ENCODE results near the gene BDP1. TPM values are rescaled to one million over a fixed set of nuclear protein-coding genes. Genes with fewer than 3 reads are reported as not detected.

BDP1 gene
- polyA plus RNA-seq, 1 of the 3 experiments (the other 2 are of a cell fraction), result 4.4 TPM

DNA sequence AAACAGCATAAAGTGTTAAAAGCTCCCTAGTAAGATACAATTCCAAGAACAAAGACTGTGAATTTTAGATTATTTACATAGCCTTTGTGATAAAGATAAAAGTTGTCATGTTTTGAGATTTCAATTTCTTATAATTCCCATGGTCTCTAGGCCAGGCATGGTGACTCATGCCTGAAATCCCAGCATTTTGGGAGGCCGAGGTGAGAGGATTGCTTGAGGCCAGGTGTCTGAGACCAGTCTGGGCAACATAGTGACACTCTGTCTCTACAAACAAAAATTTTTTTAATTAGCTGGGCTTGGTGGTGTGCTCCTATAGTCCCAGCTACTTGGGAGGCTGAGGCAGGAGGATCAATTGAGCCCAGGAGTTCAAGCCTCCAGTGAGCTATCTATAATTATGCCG lies 48.1 kb downstream of the BDP1 start:
- H3K4me2 ChIP-seq, result no peak overlapping the region
- TF ChIP-seq TEAD4 (IDR thresholded peaks at IDR 0.05; ENCODE audit: borderline replicate concordance, insufficient read depth), result no peak
- TF ChIP-seq, protein P1, sequence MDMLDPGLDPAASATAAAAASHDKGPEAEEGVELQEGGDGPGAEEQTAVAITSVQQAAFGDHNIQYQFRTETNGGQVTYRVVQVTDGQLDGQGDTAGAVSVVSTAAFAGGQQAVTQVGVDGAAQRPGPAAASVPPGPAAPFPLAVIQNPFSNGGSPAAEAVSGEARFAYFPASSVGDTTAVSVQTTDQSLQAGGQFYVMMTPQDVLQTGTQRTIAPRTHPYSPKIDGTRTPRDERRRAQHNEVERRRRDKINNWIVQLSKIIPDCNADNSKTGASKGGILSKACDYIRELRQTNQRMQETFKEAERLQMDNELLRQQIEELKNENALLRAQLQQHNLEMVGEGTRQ (IDR thresholded peaks at IDR 0.05; ENCODE audit: borderline replicate concordance, low read depth, low read length), result no peak
- TF ChIP-seq, protein P2, sequence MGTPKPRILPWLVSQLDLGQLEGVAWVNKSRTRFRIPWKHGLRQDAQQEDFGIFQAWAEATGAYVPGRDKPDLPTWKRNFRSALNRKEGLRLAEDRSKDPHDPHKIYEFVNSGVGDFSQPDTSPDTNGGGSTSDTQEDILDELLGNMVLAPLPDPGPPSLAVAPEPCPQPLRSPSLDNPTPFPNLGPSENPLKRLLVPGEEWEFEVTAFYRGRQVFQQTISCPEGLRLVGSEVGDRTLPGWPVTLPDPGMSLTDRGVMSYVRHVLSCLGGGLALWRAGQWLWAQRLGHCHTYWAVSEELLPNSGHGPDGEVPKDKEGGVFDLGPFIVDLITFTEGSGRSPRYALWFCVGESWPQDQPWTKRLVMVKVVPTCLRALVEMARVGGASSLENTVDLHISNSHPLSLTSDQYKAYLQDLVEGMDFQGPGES (IDR thresholded peaks at IDR 0.05; ENCODE audit: low read depth, low read length), result no peak
- no peak overlapping the region for H2AFZ ChIP-seq (ENCODE audit: low read depth)
- H3K36me3 ChIP-seq (replicated peaks in 1 of 2; ENCODE audit: control insufficient read depth in 1 of 2, insufficient read depth in 2 of 2, low read length in 1 of 2), result peaks cover 39 to 96% of the 10 kb centered on the region in 2 experiments
- no peak overlapping the region for H3K27ac ChIP-seq (ENCODE audit: low read depth in 2 of 2, low read length in 1 of 2)
- no peaks in the 10 kb centered on the region for H3K79me2 ChIP-seq (ENCODE audit: insufficient read depth)
- no peaks in the 10 kb centered on the region for H3K9me3 ChIP-seq
- ChIA-PET CTCF (interaction anchor here (1.6 to 1.7 kb wide), 2 partner anchors 28 to 254 kb away, joined by 4 to 5 read pairs; no protein-coding TSS in a partner anchor), POLR2A (no interaction called here)
- no peaks in the 10 kb centered on the region for H3K27me3 ChIP-seq (ENCODE audit: insufficient read depth)
- H3K4me1 ChIP-seq (ENCODE audit: control insufficient read depth in 1 of 2, insufficient read depth in 2 of 2, low read depth in 1 of 2, low read length in 1 of 2), result no peaks in the 10 kb centered on the region
- no peaks in the 10 kb centered on the region for H3K9me2 ChIP-seq
- H4K20me1 ChIP-seq (ENCODE audit: insufficient read depth), result no peaks in the 10 kb centered on the region
- no peak for DNase-seq
- WGBS (ENCODE audit: low lambda C conversion rate), result 93% methylated on average over 2 of the region's 2 CpGs
- H3K9ac ChIP-seq, result no peak overlapping the region
- H3K4me3 ChIP-seq (ENCODE audit: low read depth in 2 of 2, low read length in 1 of 2), result no peak overlapping the region
- no peaks in the 10 kb centered on the region for H3F3A ChIP-seq (replicated peaks; ENCODE audit: insufficient read depth)

DNA sequence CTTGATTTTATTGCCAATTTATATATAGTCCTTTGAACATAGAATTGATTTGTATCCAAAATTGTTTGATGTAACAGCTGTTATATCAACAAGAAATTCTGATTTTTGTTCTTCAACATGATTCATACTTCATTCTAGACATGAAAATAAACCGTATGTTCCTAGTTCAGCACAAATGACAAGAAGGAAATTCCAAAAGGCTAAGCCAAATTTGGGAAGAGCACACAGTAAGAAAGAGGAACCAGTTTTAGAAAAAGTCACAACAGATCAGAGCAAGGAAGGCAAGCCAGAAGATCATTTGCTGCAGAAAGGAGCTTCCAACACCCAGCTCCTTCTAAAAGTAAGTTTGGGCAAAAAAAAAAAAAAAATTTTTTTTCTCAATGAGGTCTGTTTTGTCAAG lies 66.7 kb downstream of the BDP1 start:
- Histone ChIP-seq H3K9ac (no peak overlapping the region), H3K4me1 (ENCODE audit: control insufficient read depth in 1 of 2, insufficient read depth in 2 of 2, low read depth in 1 of 2, low read length in 1 of 2) (no peaks in the 10 kb centered on the region), H4K20me1 (ENCODE audit: insufficient read depth) (no peaks in the 10 kb centered on the region), H3K4me3 (ENCODE audit: low read depth in 2 of 2, low read length in 1 of 2) (no peak overlapping the region), H3K27ac (ENCODE audit: low read depth in 2 of 2, low read length in 1 of 2) (no peak overlapping the region), H3K36me3 (replicated peaks in 1 of 2; ENCODE audit: control insufficient read depth in 1 of 2, insufficient read depth in 2 of 2, low read length in 1 of 2) (peaks cover 49 to 68% of the 10 kb centered on the region in 2 experiments), H3K79me2 (ENCODE audit: insufficient read depth) (peaks cover 3% of the 10 kb centered on the region; the same call in 1 of the 2 replicates), H3K4me2 (no peak overlapping the region), H3K27me3 (ENCODE audit: insufficient read depth) (no peaks in the 10 kb centered on the region), H2AFZ (ENCODE audit: low read depth) (no peak overlapping the region), H3K9me2 (no peaks in the 10 kb centered on the region), H3F3A (replicated peaks; ENCODE audit: insufficient read depth) (peaks cover 6% of the 10 kb centered on the region), H3K9me3 (no peaks in the 10 kb centered on the region)
- CTCF ChIA-PET, result interaction anchor here (0.8 kb wide), 1 partner anchor 47 kb away, joined by 4 read pairs; no protein-coding TSS in a partner anchor
- POLR2A ChIA-PET, result no interaction called here
- DNase-seq, result no peak
- 91% methylated on average over 1 of the region's 1 CpG for WGBS (ENCODE audit: low lambda C conversion rate)
- no peak for TF ChIP-seq RXRA (IDR thresholded peaks at IDR 0.05; ENCODE audit: borderline replicate concordance, low read depth)
- TF ChIP-seq, protein P3, sequence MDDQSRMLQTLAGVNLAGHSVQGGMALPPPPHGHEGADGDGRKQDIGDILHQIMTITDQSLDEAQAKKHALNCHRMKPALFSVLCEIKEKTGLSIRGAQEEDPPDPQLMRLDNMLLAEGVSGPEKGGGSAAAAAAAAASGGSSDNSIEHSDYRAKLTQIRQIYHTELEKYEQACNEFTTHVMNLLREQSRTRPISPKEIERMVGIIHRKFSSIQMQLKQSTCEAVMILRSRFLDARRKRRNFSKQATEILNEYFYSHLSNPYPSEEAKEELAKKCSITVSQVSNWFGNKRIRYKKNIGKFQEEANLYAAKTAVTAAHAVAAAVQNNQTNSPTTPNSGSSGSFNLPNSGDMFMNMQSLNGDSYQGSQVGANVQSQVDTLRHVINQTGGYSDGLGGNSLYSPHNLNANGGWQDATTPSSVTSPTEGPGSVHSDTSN (IDR thresholded peaks at IDR 0.05), result no peak
- TF ChIP-seq, protein P4, sequence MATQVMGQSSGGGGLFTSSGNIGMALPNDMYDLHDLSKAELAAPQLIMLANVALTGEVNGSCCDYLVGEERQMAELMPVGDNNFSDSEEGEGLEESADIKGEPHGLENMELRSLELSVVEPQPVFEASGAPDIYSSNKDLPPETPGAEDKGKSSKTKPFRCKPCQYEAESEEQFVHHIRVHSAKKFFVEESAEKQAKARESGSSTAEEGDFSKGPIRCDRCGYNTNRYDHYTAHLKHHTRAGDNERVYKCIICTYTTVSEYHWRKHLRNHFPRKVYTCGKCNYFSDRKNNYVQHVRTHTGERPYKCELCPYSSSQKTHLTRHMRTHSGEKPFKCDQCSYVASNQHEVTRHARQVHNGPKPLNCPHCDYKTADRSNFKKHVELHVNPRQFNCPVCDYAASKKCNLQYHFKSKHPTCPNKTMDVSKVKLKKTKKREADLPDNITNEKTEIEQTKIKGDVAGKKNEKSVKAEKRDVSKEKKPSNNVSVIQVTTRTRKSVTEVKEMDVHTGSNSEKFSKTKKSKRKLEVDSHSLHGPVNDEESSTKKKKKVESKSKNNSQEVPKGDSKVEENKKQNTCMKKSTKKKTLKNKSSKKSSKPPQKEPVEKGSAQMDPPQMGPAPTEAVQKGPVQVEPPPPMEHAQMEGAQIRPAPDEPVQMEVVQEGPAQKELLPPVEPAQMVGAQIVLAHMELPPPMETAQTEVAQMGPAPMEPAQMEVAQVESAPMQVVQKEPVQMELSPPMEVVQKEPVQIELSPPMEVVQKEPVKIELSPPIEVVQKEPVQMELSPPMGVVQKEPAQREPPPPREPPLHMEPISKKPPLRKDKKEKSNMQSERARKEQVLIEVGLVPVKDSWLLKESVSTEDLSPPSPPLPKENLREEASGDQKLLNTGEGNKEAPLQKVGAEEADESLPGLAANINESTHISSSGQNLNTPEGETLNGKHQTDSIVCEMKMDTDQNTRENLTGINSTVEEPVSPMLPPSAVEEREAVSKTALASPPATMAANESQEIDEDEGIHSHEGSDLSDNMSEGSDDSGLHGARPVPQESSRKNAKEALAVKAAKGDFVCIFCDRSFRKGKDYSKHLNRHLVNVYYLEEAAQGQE (IDR thresholded peaks at IDR 0.05; ENCODE audit: low read depth, low read length), result no peak
- TF ChIP-seq FOSL2 (IDR thresholded peaks at IDR 0.05; ENCODE audit: borderline replicate concordance, low read depth), result no peak
- TF ChIP-seq RAD21 (IDR thresholded peaks at IDR 0.05; ENCODE audit: low read length), result no peak
- TF ChIP-seq TEAD4 (IDR thresholded peaks at IDR 0.05; ENCODE audit: borderline replicate concordance, insufficient read depth), result no peak
- no peak for TF ChIP-seq EZH2phosphoT487 (IDR thresholded peaks at IDR 0.05; ENCODE audit: borderline replicate concordance, low read depth)
- TF ChIP-seq FOXM1 (IDR thresholded peaks at IDR 0.05; ENCODE audit: low read depth), result no peak
- no peak for TF ChIP-seq FOXJ3 (CRISPR knock-in tag; IDR thresholded peaks at IDR 0.05)
- no peak for TF ChIP-seq RCOR1 (IDR thresholded peaks at IDR 0.05; ENCODE audit: low read length)
- TF ChIP-seq GATA2 (CRISPR knock-in tag; IDR thresholded peaks at IDR 0.05), result no peak
- TF ChIP-seq SIN3A (IDR thresholded peaks at IDR 0.05; ENCODE audit: borderline replicate concordance, low read depth, low read length), result no peak
- no peak for TF ChIP-seq MEF2A (IDR thresholded peaks at IDR 0.05; ENCODE audit: borderline replicate concordance, low read depth)
- TF ChIP-seq NRF1 (IDR thresholded peaks at IDR 0.05; ENCODE audit: low read depth, low read length), result no peak
- TF ChIP-seq POLR2AphosphoS5 (IDR thresholded peaks at IDR 0.05; ENCODE audit: low read depth, low read length), result no peak
- TF ChIP-seq, protein P1 (IDR thresholded peaks at IDR 0.05; ENCODE audit: borderline replicate concordance, low read depth, low read length), result no peak
- no peak for TF ChIP-seq MXI1 (IDR thresholded peaks at IDR 0.05; ENCODE audit: low read depth, low read length)
- no peak for TF ChIP-seq GABPA (IDR thresholded peaks at IDR 0.05; ENCODE audit: low read depth)
